PC-3 (cell line): ENCODE results near the gene C5. TPM values are rescaled to one million over a fixed set of nuclear protein-coding genes. Genes with fewer than 3 reads are reported as not detected.

Experiments used
- ATAC-seq: fragments of 200-7000 bp; cut with Tn5 transposase; 2 replicates; pipeline ENCODE4 v1.9.1; 2020; ENCODE audit warnings: mild to moderate bottlenecking, moderate library complexity
- BruUV-seq: library from RNA; stranded (reverse); fragments of 400-500 nt; replicated peaks from 2 replicates; lab custom pipeline; 2021; lab: Mats Ljungman, UMichigan
- CTCF ChIA-PET: fragments of 300-600 bp; sonication (Branson Sonifier 250); formaldehyde crosslinking; loops from one replicate; lab custom pipeline; 2022; ENCODE audit warnings: antibody characterized with exemption; lab: Charles Lee
- POLR2A ChIA-PET: fragments of 300-600 bp; sonication (Branson Sonifier 250); formaldehyde crosslinking; loops from one replicate; lab custom pipeline; 2022; ENCODE audit warnings: antibody characterized with exemption; ENCODE audit not compliant: unreplicated experiment; lab: Charles Lee
- DNase-seq: peaks from one replicate; pipeline ENCODE4 v3.0.0-alpha.2; 2015
- H2AFZ ChIP-seq: fragments of 300-600 bp; sonication (generic); 2 replicates; pipeline ENCODE4 v1.6.0; 2016; ENCODE audit warnings: antibody characterized with exemption, low read length
- H3F3A ChIP-seq: fragments of 300-600 bp; sonication (generic); one replicate; pipeline ENCODE4 v1.6.0; 2017; ENCODE audit warnings: antibody characterized with exemption, low read length, control low read depth, mild to moderate bottlenecking; ENCODE audit not compliant: unreplicated experiment
- H3K27ac ChIP-seq: fragments of 300-600 bp; sonication (generic); 2 replicates; pipeline ENCODE4 v1.5.1; 2016; ENCODE audit warnings: mild to moderate bottlenecking, low read length
- H3K27me3 ChIP-seq: fragments of 300-600 bp; sonication (generic); 2 replicates; pipeline ENCODE4 v1.6.1; 2016; ENCODE audit warnings: low read length, mixed read lengths
- H3K36me3 ChIP-seq: fragments of 300-600 bp; sonication (generic); 2 replicates; pipeline ENCODE4 v1.6.1; 2016; ENCODE audit warnings: low read depth, mixed run types, low read length, mixed read lengths
- H3K4me1 ChIP-seq: fragments of 300-600 bp; sonication (generic); 2 replicates; pipeline ENCODE4 v1.5.1; 2016; ENCODE audit warnings: low read length; ENCODE audit not compliant: insufficient read depth
- H3K4me2 ChIP-seq: fragments of 300-600 bp; sonication (generic); 2 replicates; pipeline ENCODE4 v1.6.0; 2016; ENCODE audit warnings: low read length
- H3K4me3 ChIP-seq: fragments of 300-600 bp; sonication (generic); 2 replicates; pipeline ENCODE4 v1.5.1; 2016; ENCODE audit warnings: mild to moderate bottlenecking, low read length, mixed read lengths
- H3K79me2 ChIP-seq: fragments of 300-600 bp; sonication (generic); 2 replicates; pipeline ENCODE4 v1.6.1; 2017; ENCODE audit warnings: low read length, mixed read lengths
- H3K9ac ChIP-seq: fragments of 300-600 bp; sonication (generic); 2 replicates; pipeline ENCODE4 v1.6.0; 2016; ENCODE audit warnings: mild to moderate bottlenecking, low read length
- H3K9me2 ChIP-seq: fragments of 300-600 bp; sonication (generic); replicated peaks from 2 replicates; pipeline ENCODE4 v1.6.1; 2016; ENCODE audit warnings: mixed run types, low read length, mixed read lengths
- H3K9me3 ChIP-seq: fragments of 300-600 bp; sonication (generic); 2 replicates; pipeline ENCODE4 v1.6.1; 2016; ENCODE audit warnings: low read length, mixed read lengths
- H4K20me1 ChIP-seq: fragments of 300-600 bp; sonication (generic); 2 replicates; pipeline ENCODE4 v1.6.1; 2016; ENCODE audit warnings: low read length, mixed read lengths
- EZH2 ChIP-seq: fragments of 300-600 bp; sonication (generic); IDR thresholded peaks from one replicate; pipeline ENCODE4 v1.6.1; 2017; ENCODE audit warnings: antibody characterized with exemption, mild to moderate bottlenecking, low read length; ENCODE audit not compliant: unreplicated experiment
- EZH2phosphoT487 ChIP-seq: fragments of 300-600 bp; sonication (generic); IDR thresholded peaks from 2 replicates; pipeline ENCODE4 v1.6.1; 2018; ENCODE audit warnings: mild to moderate bottlenecking, antibody characterized with exemption, low read length, borderline replicate concordance
- intact Hi-C: fragments of 100-400 bp; cut with micrococcal nuclease; formaldehyde crosslinking; loops from 2 replicates; pipeline ENCODE4 v1.9.0; 2023
- total RNA-seq: library from RNA; depleted of rRNA; stranded (reverse); fragments of >200 nt; gene quantifications from 2 replicates; pipeline ENCODE4 v1.2.3, GENCODE V29; 2014
- TF ChIP-seq, protein P1 (sequence below): fragments of 300-600 bp; sonication (generic); conservative IDR thresholded peaks from 2 replicates; pipeline ENCODE4 v1.5.1; 2017; ENCODE audit warnings: antibody characterized with exemption, low read depth, mild to moderate bottlenecking, low read length

C5 gene
- total RNA-seq, 1 experiment from 2014 or later = 2.9 TPM

DNA sequence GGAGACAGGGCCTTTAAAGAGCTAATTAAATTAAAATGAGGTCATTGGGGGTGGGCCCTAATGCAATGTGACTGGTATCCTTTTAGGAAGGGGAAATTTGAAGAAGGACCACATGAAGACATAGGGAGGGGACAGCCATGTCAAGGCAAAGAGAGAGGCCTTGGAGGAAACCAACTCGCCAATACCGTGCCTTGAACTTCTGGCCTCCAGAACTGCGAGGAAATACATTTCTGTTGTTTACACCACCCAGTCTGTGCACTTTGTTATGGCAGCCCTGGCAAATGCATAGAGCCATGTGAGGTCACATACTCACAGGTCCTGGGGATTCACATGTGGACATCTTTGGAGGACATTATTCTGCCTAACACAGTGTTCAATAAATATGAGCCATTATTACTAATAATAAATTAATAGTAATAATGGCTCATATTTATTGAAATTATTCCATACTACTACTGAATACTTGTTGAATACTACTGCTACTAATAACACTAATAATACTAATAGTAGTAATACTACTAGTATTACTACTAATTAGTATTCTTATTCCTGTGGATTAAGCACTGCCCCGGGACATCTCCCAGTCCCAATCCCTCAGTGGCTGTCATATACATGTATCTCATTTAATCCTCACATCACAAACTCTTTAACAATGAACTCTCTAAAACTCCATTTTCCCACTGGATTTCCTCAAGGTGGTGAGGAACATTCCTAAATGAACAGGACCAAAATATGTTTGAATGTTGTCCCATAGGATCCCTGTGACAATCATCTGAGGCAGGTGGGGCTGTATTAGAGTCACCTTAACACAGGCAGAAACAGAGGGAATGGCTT is 131.9 kb downstream of the C5 start:
- CTCF ChIA-PET = no interaction called here
- intact Hi-C loops = no loop called here
- POLR2A ChIA-PET = no interaction called here
- H3K9me3 ChIP-seq = no peaks in the 10 kb centered on the region
- no peak overlapping the region for H2AFZ ChIP-seq
- BruUV-seq = no TSS peak
- no peak for DNase-seq
- H3K4me2 ChIP-seq = no peak overlapping the region
- no peak for ATAC-seq
- H4K20me1 ChIP-seq = no peaks in the 10 kb centered on the region
- H3K79me2 ChIP-seq = no peaks in the 10 kb centered on the region
- peaks cover 14% of the 10 kb centered on the region for H3K4me1 ChIP-seq
- H3K9me2 ChIP-seq = no peaks in the 10 kb centered on the region
- TF ChIP-seq, protein P1, sequence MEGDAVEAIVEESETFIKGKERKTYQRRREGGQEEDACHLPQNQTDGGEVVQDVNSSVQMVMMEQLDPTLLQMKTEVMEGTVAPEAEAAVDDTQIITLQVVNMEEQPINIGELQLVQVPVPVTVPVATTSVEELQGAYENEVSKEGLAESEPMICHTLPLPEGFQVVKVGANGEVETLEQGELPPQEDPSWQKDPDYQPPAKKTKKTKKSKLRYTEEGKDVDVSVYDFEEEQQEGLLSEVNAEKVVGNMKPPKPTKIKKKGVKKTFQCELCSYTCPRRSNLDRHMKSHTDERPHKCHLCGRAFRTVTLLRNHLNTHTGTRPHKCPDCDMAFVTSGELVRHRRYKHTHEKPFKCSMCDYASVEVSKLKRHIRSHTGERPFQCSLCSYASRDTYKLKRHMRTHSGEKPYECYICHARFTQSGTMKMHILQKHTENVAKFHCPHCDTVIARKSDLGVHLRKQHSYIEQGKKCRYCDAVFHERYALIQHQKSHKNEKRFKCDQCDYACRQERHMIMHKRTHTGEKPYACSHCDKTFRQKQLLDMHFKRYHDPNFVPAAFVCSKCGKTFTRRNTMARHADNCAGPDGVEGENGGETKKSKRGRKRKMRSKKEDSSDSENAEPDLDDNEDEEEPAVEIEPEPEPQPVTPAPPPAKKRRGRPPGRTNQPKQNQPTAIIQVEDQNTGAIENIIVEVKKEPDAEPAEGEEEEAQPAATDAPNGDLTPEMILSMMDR = no peak
- TF ChIP-seq EZH2phosphoT487 (no peak), EZH2 (no peak)
- no peaks in the 10 kb centered on the region for H3K36me3 ChIP-seq
- no peaks in the 10 kb centered on the region for H3F3A ChIP-seq
- no peak overlapping the region for H3K27ac ChIP-seq
- H3K4me3 ChIP-seq = no peak overlapping the region
- H3K27me3 ChIP-seq = no peaks in the 10 kb centered on the region
- H3K9ac ChIP-seq = no peak overlapping the region

DNA sequence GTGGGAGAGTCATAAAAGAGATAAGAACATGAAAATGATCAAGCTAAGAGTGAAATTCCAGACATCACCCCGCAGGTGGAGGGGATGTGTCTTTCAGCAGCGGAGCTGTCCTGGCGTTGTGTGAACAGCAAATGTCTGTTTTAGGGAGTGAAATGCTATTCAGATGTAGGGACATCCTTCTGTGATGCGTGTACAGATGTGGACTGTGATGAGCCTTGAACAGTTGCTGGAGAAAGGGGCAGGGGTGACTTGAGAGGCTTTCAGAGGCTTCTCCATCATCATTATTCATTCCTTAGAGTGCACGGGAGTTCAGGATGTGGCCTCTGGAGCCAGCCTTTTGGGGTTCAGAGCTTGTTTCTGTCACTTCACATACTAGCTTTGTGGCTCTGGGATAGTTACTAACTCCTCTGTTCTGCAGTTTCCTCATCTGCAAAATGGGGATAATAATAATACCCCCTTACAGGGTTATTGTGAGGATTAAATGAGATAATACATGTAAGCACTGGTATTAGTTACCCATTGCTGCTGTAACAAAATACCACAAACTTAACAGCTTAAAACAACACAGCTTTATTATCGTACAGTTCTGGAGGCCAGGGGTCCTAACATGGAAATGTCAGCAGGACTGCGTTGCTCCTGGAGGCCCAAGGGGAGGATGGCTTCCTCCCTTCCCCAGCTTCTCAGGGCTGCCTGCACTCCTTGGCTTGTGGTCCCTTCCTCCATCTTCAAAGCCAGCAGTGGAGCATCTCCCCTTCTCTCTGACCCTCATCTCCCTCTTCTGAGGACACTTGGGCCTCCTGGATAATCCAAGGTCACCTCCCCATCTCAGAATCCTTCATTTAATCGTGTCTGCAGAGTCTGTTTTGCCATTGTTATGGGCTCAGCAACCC is 132.8 kb downstream of the C5 start:
- Histone ChIP-seq H3K9me3 (no peaks in the 10 kb centered on the region), H3K79me2 (no peaks in the 10 kb centered on the region), H3K9me2 (no peaks in the 10 kb centered on the region), H2AFZ (no peak overlapping the region), H3K4me2 (no peak overlapping the region), H3F3A (no peaks in the 10 kb centered on the region), H3K4me3 (no peak overlapping the region), H3K4me1 (peaks cover 14% of the 10 kb centered on the region), H4K20me1 (no peaks in the 10 kb centered on the region), H3K36me3 (no peaks in the 10 kb centered on the region), H3K27ac (no peak overlapping the region), H3K27me3 (no peaks in the 10 kb centered on the region), H3K9ac (no peak overlapping the region)
- ChIA-PET POLR2A (interaction anchor here (0.6 kb wide), 1 partner anchor 324 kb away, joined by 3 read pairs; no protein-coding TSS in a partner anchor), CTCF (interaction anchor here (0.6 kb wide), 1 partner anchor 156 kb away, joined by 6 read pairs; no protein-coding TSS in a partner anchor)
- no peak for ATAC-seq
- TF ChIP-seq, protein P1 = no peak
- no peak for TF ChIP-seq EZH2
- TF ChIP-seq EZH2phosphoT487 = no peak
- intact Hi-C loops = no loop called here
- no TSS peak for BruUV-seq
- no peak for DNase-seq
